ENCODE measurements around the gene TRIB2. TPM values are rescaled to one million over a fixed set of nuclear protein-coding genes. Genes with fewer than 3 reads are reported as not detected.

TRIB2 gene
- polyA plus RNA-seq, 3 donors, result 0.29 to 2.6 (median 0.51) TPM

GRCh38 chr2:12728221-12728777 lies 11.6 kb downstream of the TRIB2 start:
- H3K4me1 Mint-ChIP-seq, result peaks cover 41% of the 10 kb centered on the region
- H3K4me3 Mint-ChIP-seq, result peak overlapping the region; percentile 54 to 83
- no peak overlapping the region for H3K27ac ChIP-seq (ENCODE audit: low read depth in 1 of 2, low read length in 2 of 2)
- no peaks in the 10 kb centered on the region for H3K79me2 ChIP-seq (ENCODE audit: insufficient read depth, low read length)
- peaks cover 10 to 17% (median 13%) of the 10 kb centered on the region in 3 donors for H3K27me3 Mint-ChIP-seq (ENCODE audit: low read depth in 3 of 3)
- peak overlapping the region in 1 of 3 experiments; percentile 64 for H3K4me3 ChIP-seq (replicated peaks in 1 of 3; ENCODE audit: low read depth in 2 of 3, low read length in 3 of 3)
- peak in 1 of 3 donors; percentile 18 for DNase-seq
- H3K9ac ChIP-seq (ENCODE audit: insufficient read depth, low read length, poor library complexity, severe bottlenecking), result no peak overlapping the region
- H3K4me2 ChIP-seq (replicated peaks; ENCODE audit: extremely low read depth, low read length, poor library complexity, severe bottlenecking), result peak overlapping the region; percentile 67
- peaks cover 31 to 39% of the 10 kb centered on the region in 2 donors for H3K4me1 ChIP-seq (ENCODE audit: control insufficient read depth in 1 of 2, insufficient read depth in 2 of 2, low read length in 2 of 2)
- peaks cover 0 to 2% (median 0%) of the 10 kb centered on the region in 7 donors for H3K9me3 Mint-ChIP-seq
- WGBS (ENCODE audit: insufficient coverage), result 0% methylated on average over 4 of the region's 9 CpGs
- intact Hi-C loops (cut with micrococcal nuclease), result no loop called here
- no peaks in the 10 kb centered on the region for H3K36me3 ChIP-seq (replicated peaks in 1 of 2; ENCODE audit: control insufficient read depth in 1 of 2, insufficient read depth in 2 of 2, low read length in 2 of 2)
- no peaks in the 10 kb centered on the region for H4K20me1 ChIP-seq (ENCODE audit: insufficient read depth, low read length)
- peak overlapping the region; percentile 52 for H2AFZ ChIP-seq (ENCODE audit: insufficient read depth, low read depth, low read length, poor library complexity, severe bottlenecking)
- no peak overlapping the region for H3K27ac Mint-ChIP-seq
- H3K27me3 ChIP-seq (ENCODE audit: control insufficient read depth in 2 of 2, insufficient read depth in 2 of 2, low read length in 2 of 2), result peaks cover 4 to 5% of the 10 kb centered on the region in 2 donors
- H3K9me3 ChIP-seq (replicated peaks in 1 of 2; ENCODE audit: control insufficient read depth in 1 of 2, insufficient read depth in 1 of 2, low read length in 2 of 2), result no peaks in the 10 kb centered on the region
- no peaks in the 10 kb centered on the region for H3K36me3 Mint-ChIP-seq
- no peak for TF ChIP-seq CTCF (IDR thresholded peaks at IDR 0.05)

GRCh38 chr2:12730265-12730664 lies 13.5 kb downstream of the TRIB2 start:
- Histone ChIP-seq H3K4me1 (ENCODE audit: control insufficient read depth in 1 of 2, insufficient read depth in 2 of 2, low read length in 2 of 2) (peaks cover 31 to 38% of the 10 kb centered on the region in 2 donors), H3K36me3 (replicated peaks in 1 of 2; ENCODE audit: control insufficient read depth in 1 of 2, insufficient read depth in 2 of 2, low read length in 2 of 2) (no peaks in the 10 kb centered on the region), H3K4me3 (replicated peaks in 1 of 3; ENCODE audit: low read depth in 2 of 3, low read length in 3 of 3) (no peak overlapping the region), H3K4me2 (replicated peaks; ENCODE audit: extremely low read depth, low read length, poor library complexity, severe bottlenecking) (no peak overlapping the region), H3K27me3 (ENCODE audit: control insufficient read depth in 2 of 2, insufficient read depth in 2 of 2, low read length in 2 of 2) (no peaks in the 10 kb centered on the region), H3K79me2 (ENCODE audit: insufficient read depth, low read length) (no peaks in the 10 kb centered on the region), H2AFZ (ENCODE audit: insufficient read depth, low read depth, low read length, poor library complexity, severe bottlenecking) (no peak overlapping the region), H3K9ac (ENCODE audit: insufficient read depth, low read length, poor library complexity, severe bottlenecking) (no peak overlapping the region), H4K20me1 (ENCODE audit: insufficient read depth, low read length) (no peaks in the 10 kb centered on the region), H3K27ac (ENCODE audit: low read depth in 1 of 2, low read length in 2 of 2) (no peak overlapping the region), H3K9me3 (replicated peaks in 1 of 2; ENCODE audit: control insufficient read depth in 1 of 2, insufficient read depth in 1 of 2, low read length in 2 of 2) (no peaks in the 10 kb centered on the region)
- no peak overlapping the region for H3K4me3 Mint-ChIP-seq
- no peak for DNase-seq
- peaks cover 0 to 1% (median 0%) of the 10 kb centered on the region in 7 donors for H3K9me3 Mint-ChIP-seq
- peaks cover 38% of the 10 kb centered on the region for H3K4me1 Mint-ChIP-seq
- intact Hi-C loops (cut with micrococcal nuclease), result no loop called here
- no peak for TF ChIP-seq CTCF (IDR thresholded peaks at IDR 0.05)
- H3K27me3 Mint-ChIP-seq (ENCODE audit: low read depth in 3 of 3), result peaks cover 4 to 7% (median 6%) of the 10 kb centered on the region in 3 donors
- H3K36me3 Mint-ChIP-seq, result no peaks in the 10 kb centered on the region
- 95% methylated on average over 3 of the region's 5 CpGs for WGBS (ENCODE audit: insufficient coverage)
- H3K27ac Mint-ChIP-seq, result no peak overlapping the region
